Epithelial cell of prostate (primary cell): Measurements from ENCODE around the gene SSX2.
"Not testable (repeated sequence)": the region's sequence is repeated elsewhere in the genome, so short reads cannot be mapped to it uniquely, and the experiment has no call there.

Experiments used
- DNase-seq: peaks from one replicate; pipeline ENCODE4 v3.0.0-alpha.2; 2011; ENCODE audit warnings: low read depth, low spot score
- H3K27ac ChIP-seq: fragments of 450-650 bp; 2 replicates; pipeline ENCODE4 v1.5.1; 2017; ENCODE audit warnings: mild to moderate bottlenecking

SSX2 gene, protein sequence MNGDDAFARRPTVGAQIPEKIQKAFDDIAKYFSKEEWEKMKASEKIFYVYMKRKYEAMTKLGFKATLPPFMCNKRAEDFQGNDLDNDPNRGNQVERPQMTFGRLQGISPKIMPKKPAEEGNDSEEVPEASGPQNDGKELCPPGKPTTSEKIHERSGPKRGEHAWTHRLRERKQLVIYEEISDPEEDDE

GRCh38 chrX:52707078-52707477, at the start of gene SSX2:
Gene SSX2, minus strand, starts transcription at chrX:52707178. Its CDS starts 1,429 bp downstream, at chrX:52705749.
- not testable (repeated sequence) for H3K27ac ChIP-seq, DNase-seq

GRCh38 chrX:52750952-52751351, 44.0 kb upstream of the SSX2 start, which contains the start of gene SSX2B:
Gene SSX2B, plus strand, starts transcription at chrX:52751252. Its CDS starts 1,429 bp downstream, at chrX:52752681.
- not testable (repeated sequence) for DNase-seq, H3K27ac ChIP-seq

DNA sequence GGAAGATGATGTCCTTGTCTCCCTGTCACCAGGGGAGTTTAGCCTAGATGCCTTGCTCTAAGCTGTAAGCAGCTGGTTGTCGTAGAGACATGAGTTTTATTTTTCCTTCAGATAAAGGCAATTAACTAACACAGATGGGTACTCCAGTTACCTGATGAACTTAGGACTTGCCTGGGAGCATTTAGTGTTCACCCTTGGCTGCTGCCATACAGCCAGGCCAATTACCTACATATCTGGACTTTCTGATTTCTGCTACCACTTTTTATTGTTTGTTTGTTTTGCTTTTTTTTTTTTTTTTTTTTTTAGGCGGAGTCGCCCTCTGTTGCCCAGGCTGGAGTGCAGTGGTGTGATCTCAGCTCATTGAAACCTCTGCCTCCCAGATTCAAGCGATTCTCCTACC, 14.9 kb downstream of the SSX2 start:
- not testable (repeated sequence) for DNase-seq, H3K27ac ChIP-seq

DNA sequence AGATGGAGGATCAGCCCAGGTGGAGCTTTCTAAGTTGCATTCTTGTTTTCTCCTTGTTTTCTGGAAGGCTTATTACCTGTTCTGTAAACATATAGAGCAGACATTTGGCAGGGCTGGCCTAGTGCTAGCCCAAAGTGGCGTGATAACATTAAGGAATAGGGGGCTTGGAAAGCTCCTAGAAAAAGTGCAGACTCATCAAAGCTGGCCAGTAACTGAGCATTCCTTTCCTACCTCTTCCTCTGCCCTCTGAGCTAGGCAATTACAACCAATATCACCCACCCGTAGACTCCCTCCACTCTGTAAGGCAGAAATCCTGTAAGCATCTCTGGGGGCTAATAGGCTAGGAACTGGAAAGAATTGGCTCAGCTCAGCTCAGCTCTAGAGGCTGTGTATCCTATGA, 44.8 kb downstream of the SSX2 start:
- not testable (repeated sequence) for DNase-seq, H3K27ac ChIP-seq

DNA sequence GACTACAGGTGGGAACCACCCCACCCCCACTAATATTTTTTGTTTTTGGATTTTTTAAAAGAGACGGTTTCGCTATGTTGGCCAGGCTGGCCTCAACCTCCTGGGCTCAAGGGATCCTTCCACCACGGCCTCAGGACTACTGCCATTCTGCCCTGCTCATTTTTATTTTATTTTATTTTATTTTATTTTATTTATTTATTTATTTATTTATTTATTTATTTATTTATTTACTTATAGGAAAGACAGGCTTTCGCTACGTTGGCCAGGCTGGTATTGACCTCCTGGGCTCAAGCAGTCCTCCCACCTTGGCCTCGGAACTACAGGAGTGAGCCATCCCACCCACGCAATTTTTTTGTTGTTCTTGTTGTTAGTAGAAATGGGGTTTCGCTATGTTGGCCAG, 51.5 kb downstream of the SSX2 start:
- DNase-seq, H3K27ac ChIP-seq: not testable (repeated sequence)

- H3K27ac ChIP-seq, DNase-seq: not testable (repeated sequence)
Measured at GRCh38 chrX:52654800-52655199, 52.2 kb downstream of the SSX2 start, which contains the start of gene SSX7. Gene SSX7, minus strand, starts transcription at chrX:52654900. Its CDS starts 1,428 bp downstream, at chrX:52653472.

DNA sequence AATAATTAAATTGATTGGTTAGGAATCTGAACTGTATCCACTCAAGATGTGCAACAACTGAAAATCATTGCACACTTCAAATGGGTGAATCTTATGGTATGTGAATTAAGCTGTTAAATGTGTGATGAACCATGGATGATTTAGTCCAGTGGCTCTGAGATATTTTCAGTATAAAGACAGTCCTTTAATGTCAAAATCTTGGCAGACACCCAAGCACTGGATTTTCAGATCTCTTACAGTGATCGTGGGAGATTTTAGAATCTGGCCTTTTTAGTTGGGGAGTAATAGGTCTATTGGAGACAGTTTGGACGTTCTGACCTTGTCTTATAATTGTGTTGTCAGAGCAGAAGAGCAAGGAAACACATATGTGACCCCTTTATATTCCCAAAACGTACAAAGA, 56.3 kb downstream of the SSX2 start:
- not testable (repeated sequence) for H3K27ac ChIP-seq, DNase-seq

DNA sequence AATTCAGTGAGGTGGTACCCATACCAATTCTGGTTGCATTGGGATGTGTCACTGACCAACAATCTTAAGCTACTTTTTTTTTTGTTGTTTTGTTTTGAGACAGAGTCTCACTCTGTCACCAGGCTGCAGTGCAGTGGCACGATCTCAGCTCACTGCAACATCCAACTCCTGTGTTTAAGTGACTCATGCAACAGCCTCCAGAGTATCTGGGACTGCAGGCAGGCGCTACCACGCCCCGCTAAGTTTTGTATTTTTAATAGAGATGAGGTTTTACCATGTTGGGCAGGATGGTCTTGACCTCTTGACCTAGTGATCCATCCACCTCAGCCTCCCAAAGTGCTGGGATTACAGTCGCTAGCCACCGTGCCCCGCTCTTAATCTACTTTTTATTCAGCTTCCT, 58.0 kb downstream of the SSX2 start:
- not testable (repeated sequence) for DNase-seq, H3K27ac ChIP-seq
